Gastroesophageal sphincter (tissue), 4 donors: Measurements from ENCODE around the gene PTPRN2. TPM values are rescaled to one million over a fixed set of nuclear protein-coding genes. Genes with fewer than 3 reads are reported as not detected.

ENCODE experiments used
- ATAC-seq: fragments of 150-250 bp; one replicate; pipeline ENCODE4 v1.9.1; 2016; ENCODE audit warnings: mild to moderate bottlenecking, moderate library complexity
- H3K27ac ChIP-seq, 4 donors: fragments of 200-600 bp; sonication (generic) in 3 of 4; 1 replicate in 3 of 4; 2 replicates in 1 of 4; pipeline ENCODE4 v1.5.1; 2016 to 2019
- H3K27me3 ChIP-seq: fragments of 200-600 bp; sonication (generic); one replicate; pipeline ENCODE4 v1.5.1; 2019
- H3K36me3 ChIP-seq, 2 donors: fragments of 200-600 bp; sonication (generic); one replicate each; pipeline ENCODE4 v1.5.1; 2019; ENCODE audit warnings: control low read depth in 1 of 2
- H3K4me1 ChIP-seq, 3 donors: fragments of 200-600 bp; sonication (generic); 1 replicate in 2 of 3; 2 replicates in 1 of 3; pipeline ENCODE4 v1.5.1; 2016 to 2019; ENCODE audit warnings: control low read depth in 2 of 3
- H3K4me3 ChIP-seq, 2 donors: fragments of 200-600 bp; sonication (generic); one replicate each; pipeline ENCODE4 v1.5.1; 2019; ENCODE audit warnings: mild to moderate bottlenecking in 1 of 2, moderate library complexity in 1 of 2
- H3K9me3 ChIP-seq, 3 donors: fragments of 200-600 bp; sonication (generic); one replicate each; pipeline ENCODE4 v1.5.1; 2017 to 2019; ENCODE audit warnings: control low read depth in 2 of 3
- EP300 ChIP-seq: sonication (generic); formaldehyde crosslinking; IDR thresholded peaks from one replicate; pipeline ENCODE4 v1.6.1; 2017; ENCODE audit warnings: antibody characterized with exemption, mild to moderate bottlenecking
- POLR2A ChIP-seq, 2 donors: fragments of 450-650 bp; IDR thresholded peaks; one replicate each; pipeline ENCODE4 v1.6.1; 2017; ENCODE audit warnings: antibody characterized with exemption in 2 of 2, mild to moderate bottlenecking in 2 of 2, moderate library complexity in 1 of 2
- POLR2AphosphoS5 ChIP-seq: sonication (generic); formaldehyde crosslinking; IDR thresholded peaks from one replicate; pipeline ENCODE4 v1.6.1; 2017; ENCODE audit warnings: antibody characterized with exemption
- WGBS, 2 donors: methylation state at CpG; one replicate each; pipeline ENCODE4 v1.1.5; 2018; ENCODE audit warnings: low coverage in 1 of 2; 5-methylcytosine and 5-hydroxymethylcytosine counted together
- total RNA-seq, 4 donors: library from RNA; depleted of rRNA; stranded (reverse); fragments of >200 nt; gene quantifications; one replicate each; pipeline ENCODE4 v1.1.0, GENCODE V29; 2016
- TF ChIP-seq, protein P1 (sequence below), 4 experiments: fragments of 200-600 bp in 2 of 4; fragments of 450-650 bp in 2 of 4; sonication (generic) in 1 of 4; IDR thresholded peaks; one replicate each; pipeline ENCODE4 v1.5.1; 2017 to 2019; ENCODE audit warnings: antibody characterized with exemption in 4 of 4, mild to moderate bottlenecking in 2 of 4, moderate library complexity in 2 of 4

The PTPRN2 gene
- total RNA-seq, 4 donors from 2014 or later, result 1.7 to 4.7 (median 3.3) TPM

DNA sequence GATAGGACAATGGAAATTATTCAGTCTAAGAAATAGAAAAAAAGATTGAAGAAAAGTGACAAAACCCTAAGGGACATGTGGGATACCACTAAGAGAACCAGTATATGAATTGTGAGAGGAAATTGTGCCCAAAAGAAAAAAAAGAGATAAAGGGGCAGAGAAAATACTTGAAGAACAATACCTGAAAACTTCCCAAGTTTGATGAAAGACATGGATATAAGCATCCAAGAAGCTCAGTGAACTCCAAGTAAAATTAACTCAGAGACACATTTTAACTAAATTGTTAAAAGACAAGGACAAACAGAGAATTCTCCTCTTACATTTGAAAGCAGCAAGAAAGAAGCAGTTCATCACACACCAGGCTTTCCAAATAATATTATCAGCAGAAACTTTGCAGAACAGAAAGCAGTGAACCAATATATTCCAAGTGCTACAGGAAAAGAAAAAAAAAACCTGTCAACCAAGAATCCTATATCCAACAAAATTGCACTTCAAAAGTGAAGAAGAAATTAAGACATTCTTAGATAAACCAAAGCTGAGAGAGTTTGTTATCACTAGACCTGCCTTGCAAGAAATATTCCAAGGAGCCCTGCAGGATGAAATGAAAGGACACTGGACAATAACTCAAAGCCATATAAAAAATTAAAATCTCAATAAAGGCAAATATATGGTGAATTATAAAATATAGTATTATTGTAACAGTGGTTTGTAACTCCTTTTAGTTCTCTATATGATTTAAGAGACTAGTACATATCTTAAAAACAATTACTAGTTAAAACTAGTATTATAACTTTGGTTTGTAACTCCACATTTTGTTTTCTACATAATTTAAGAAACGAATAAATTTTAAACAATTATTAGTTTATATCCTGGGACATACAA, 470.0 kb downstream of the PTPRN2 start:
- Histone ChIP-seq H3K4me1 (no peaks in the 10 kb centered on the region), H3K9me3 (peaks cover 0 to 52% (median 0%) of the 10 kb centered on the region in 3 donors), H3K27me3 (no peaks in the 10 kb centered on the region), H3K36me3 (no peaks in the 10 kb centered on the region), H3K4me3 (no peak overlapping the region), H3K27ac (no peak overlapping the region)
- no peak for ATAC-seq
- no peak for TF ChIP-seq POLR2A (IDR thresholded peaks at IDR 0.05)
- 72 to 91% methylated on average over 1 of the region's 1 CpG for WGBS, 2 donors

DNA sequence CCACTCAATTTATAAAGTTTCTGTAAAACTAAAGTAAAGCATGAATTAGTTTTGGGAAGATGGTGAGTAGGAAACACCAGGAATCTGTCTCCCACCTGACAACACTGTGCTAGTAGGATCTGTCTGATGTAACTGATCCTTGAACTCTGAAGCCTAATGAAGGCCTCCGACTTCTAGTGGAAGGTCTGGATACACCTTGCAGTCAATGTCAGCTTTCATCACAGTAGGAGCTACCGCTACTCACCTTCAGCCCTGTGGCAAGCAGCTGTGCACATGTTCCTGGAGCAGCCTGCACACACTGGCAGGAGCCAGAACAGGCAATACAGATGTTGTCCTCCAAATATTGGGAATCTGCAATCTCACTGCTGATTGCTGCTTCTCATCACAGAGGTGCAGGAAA, 471.4 kb downstream of the PTPRN2 start:
- H3K9me3 ChIP-seq, result peaks cover 0 to 52% (median 0%) of the 10 kb centered on the region in 3 donors
- H3K27me3 ChIP-seq, result no peaks in the 10 kb centered on the region
- WGBS, 2 donors, result 86 to 100% methylated on average over 1 of the region's 2 CpGs
- no peak overlapping the region for H3K27ac ChIP-seq
- ATAC-seq, result no peak
- no peaks in the 10 kb centered on the region for H3K36me3 ChIP-seq
- TF ChIP-seq POLR2AphosphoS5, result no peak
- TF ChIP-seq EP300, result no peak
- TF ChIP-seq POLR2A (IDR thresholded peaks at IDR 0.05), result no peak
- TF ChIP-seq, protein P1, sequence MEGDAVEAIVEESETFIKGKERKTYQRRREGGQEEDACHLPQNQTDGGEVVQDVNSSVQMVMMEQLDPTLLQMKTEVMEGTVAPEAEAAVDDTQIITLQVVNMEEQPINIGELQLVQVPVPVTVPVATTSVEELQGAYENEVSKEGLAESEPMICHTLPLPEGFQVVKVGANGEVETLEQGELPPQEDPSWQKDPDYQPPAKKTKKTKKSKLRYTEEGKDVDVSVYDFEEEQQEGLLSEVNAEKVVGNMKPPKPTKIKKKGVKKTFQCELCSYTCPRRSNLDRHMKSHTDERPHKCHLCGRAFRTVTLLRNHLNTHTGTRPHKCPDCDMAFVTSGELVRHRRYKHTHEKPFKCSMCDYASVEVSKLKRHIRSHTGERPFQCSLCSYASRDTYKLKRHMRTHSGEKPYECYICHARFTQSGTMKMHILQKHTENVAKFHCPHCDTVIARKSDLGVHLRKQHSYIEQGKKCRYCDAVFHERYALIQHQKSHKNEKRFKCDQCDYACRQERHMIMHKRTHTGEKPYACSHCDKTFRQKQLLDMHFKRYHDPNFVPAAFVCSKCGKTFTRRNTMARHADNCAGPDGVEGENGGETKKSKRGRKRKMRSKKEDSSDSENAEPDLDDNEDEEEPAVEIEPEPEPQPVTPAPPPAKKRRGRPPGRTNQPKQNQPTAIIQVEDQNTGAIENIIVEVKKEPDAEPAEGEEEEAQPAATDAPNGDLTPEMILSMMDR (IDR thresholded peaks at IDR 0.05), result no peak
- H3K4me3 ChIP-seq, result no peak overlapping the region
- H3K4me1 ChIP-seq, result no peaks in the 10 kb centered on the region

DNA sequence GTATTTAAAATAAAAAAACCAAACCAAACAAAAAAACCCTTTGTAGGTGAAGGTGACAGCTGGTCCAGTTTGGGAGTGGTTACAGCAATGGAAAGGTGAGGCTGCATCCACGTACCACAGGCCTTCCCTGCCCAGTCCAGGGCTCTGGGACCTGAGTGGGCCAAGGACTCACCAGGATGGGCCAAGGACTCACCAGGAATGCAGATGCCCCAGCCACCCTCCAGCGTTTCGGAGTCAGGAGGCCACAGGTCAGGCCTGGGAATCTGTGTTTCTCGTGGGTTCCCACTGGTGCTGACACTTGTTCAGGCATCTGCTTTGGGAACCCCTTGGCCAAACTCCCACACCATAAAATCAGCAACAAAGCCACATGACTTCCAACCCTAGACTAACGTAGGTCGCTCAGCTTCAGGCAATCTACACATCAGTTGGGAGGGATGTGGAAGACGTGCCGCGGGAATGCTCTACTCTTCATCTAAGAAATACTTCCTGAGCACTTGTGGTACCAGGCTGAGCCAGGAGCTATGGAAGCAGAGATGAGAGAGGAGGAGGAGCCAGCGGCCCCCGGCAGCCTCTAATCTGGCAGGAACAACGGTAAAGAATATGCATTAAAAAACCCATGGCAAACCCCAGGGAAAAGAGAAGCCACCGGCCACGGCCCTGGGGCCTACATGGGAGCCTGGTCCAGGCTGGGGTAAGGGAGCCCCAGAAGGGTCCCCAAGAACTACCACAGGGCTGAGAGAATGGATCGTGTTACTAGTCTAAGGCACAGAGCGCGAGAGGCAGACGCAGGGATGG, 473.4 kb downstream of the PTPRN2 start:
- Histone ChIP-seq H3K36me3 (no peaks in the 10 kb centered on the region), H3K4me1 (no peaks in the 10 kb centered on the region), H3K9me3 (peaks cover 0 to 43% (median 0%) of the 10 kb centered on the region in 3 donors), H3K27me3 (no peaks in the 10 kb centered on the region), H3K27ac (no peak overlapping the region), H3K4me3 (no peak overlapping the region)
- WGBS, 2 donors, result 75 to 91% methylated on average over 4 to 6 of the region's 18 CpGs
- ATAC-seq, result no peak
- no peak for TF ChIP-seq POLR2A (IDR thresholded peaks at IDR 0.05)
- TF ChIP-seq POLR2AphosphoS5, result no peak
- TF ChIP-seq, protein P1 (IDR thresholded peaks at IDR 0.05), result no peak
- TF ChIP-seq EP300, result no peak

- H3K9me3 ChIP-seq, result peaks cover 0 to 40% (median 0%) of the 10 kb centered on the region in 3 donors
- no peaks in the 10 kb centered on the region for H3K4me1 ChIP-seq
- no peaks in the 10 kb centered on the region for H3K36me3 ChIP-seq
- TF ChIP-seq EP300, result no peak
- TF ChIP-seq, protein P1 (IDR thresholded peaks at IDR 0.05), result no peak
- TF ChIP-seq POLR2A (IDR thresholded peaks at IDR 0.05), result no peak
- no peak for TF ChIP-seq POLR2AphosphoS5
- no peak for ATAC-seq
- H3K27me3 ChIP-seq, result peaks cover 4% of the 10 kb centered on the region
- no peak overlapping the region for H3K27ac ChIP-seq
- H3K4me3 ChIP-seq, result no peak overlapping the region
- WGBS, 2 donors, result 60 to 71% methylated on average over 1 to 3 of the region's 15 CpGs
Observed at GRCh38 chr7:158113321-158114025, 474.1 kb downstream of the PTPRN2 start.
